ENCODE measurements around the gene UBR4. TPM values are rescaled to one million over a fixed set of nuclear protein-coding genes. Genes with fewer than 3 reads are reported as not detected.

Gene UBR4
- polyA plus RNA-seq, 3 donors, result 44.3 to 93.8 (median 49.4) TPM

GRCh38 chr1:19084206-19084738 lies 125.8 kb downstream of the UBR4 start:
- intact Hi-C loops (cut with micrococcal nuclease), result loop anchor here (5.0 kb wide), 2 partner anchors 177 to 182 kb away; partner anchors contain the start of gene ALDH4A1 (in 1 of the 2)
- H3K27me3 ChIP-seq (ENCODE audit: control insufficient read depth in 2 of 2, insufficient read depth in 2 of 2, low read length in 2 of 2), result no peaks in the 10 kb centered on the region
- H2AFZ ChIP-seq (ENCODE audit: insufficient read depth, low read depth, low read length, poor library complexity, severe bottlenecking), result no peak overlapping the region
- WGBS (ENCODE audit: insufficient coverage), result 97% methylated on average over 18 of the region's 20 CpGs
- Mint-ChIP-seq H3K4me1 (peaks cover 40% of the 10 kb centered on the region), H3K36me3 (peaks cover 83 to 84% of the 10 kb centered on the region in 2 donors), H3K27ac (peak overlapping the region in 2 of 7 donors; percentile 3 to 16), H3K4me3 (no peak overlapping the region), H3K9me3 (peaks cover 0 to 3% (median 0%) of the 10 kb centered on the region in 7 donors), H3K27me3 (ENCODE audit: low read depth in 3 of 3) (peaks cover 0 to 5% (median 0%) of the 10 kb centered on the region in 3 donors)
- H3K36me3 ChIP-seq (replicated peaks in 1 of 2; ENCODE audit: control insufficient read depth in 1 of 2, insufficient read depth in 2 of 2, low read length in 2 of 2), result peaks cover 73 to 77% of the 10 kb centered on the region in 2 donors
- peaks cover 33 to 37% of the 10 kb centered on the region in 2 donors for H3K4me1 ChIP-seq (ENCODE audit: control insufficient read depth in 1 of 2, insufficient read depth in 2 of 2, low read length in 2 of 2)
- no peak for DNase-seq
- H3K27ac ChIP-seq (ENCODE audit: low read depth in 1 of 2, low read length in 2 of 2), result peak overlapping the region in 1 of 2 donors; percentile 13
- no peaks in the 10 kb centered on the region for H4K20me1 ChIP-seq (ENCODE audit: insufficient read depth, low read length)
- no peak overlapping the region for H3K9ac ChIP-seq (ENCODE audit: insufficient read depth, low read length, poor library complexity, severe bottlenecking)
- H3K79me2 ChIP-seq (ENCODE audit: insufficient read depth, low read length), result peaks cover 18% of the 10 kb centered on the region
- no peaks in the 10 kb centered on the region for H3K9me3 ChIP-seq (replicated peaks in 1 of 2; ENCODE audit: control insufficient read depth in 1 of 2, insufficient read depth in 1 of 2, low read length in 2 of 2)
- TF ChIP-seq CTCF (IDR thresholded peaks at IDR 0.05), result no peak
- no peak overlapping the region for H3K4me3 ChIP-seq (replicated peaks in 1 of 3; ENCODE audit: low read depth in 2 of 3, low read length in 3 of 3)
- no peak overlapping the region for H3K4me2 ChIP-seq (replicated peaks; ENCODE audit: extremely low read depth, low read length, poor library complexity, severe bottlenecking)

- no peak for TF ChIP-seq CTCF (IDR thresholded peaks at IDR 0.05)
- Mint-ChIP-seq H3K9me3 (peaks cover 0 to 3% (median 0%) of the 10 kb centered on the region in 7 donors), H3K4me1 (peaks cover 43% of the 10 kb centered on the region), H3K4me3 (no peak overlapping the region), H3K36me3 (peaks cover 80 to 82% of the 10 kb centered on the region in 2 donors), H3K27ac (peak overlapping the region; percentile 14 to 96 (median 70)), H3K27me3 (ENCODE audit: low read depth in 3 of 3) (peaks cover 0 to 5% (median 0%) of the 10 kb centered on the region in 3 donors)
- Histone ChIP-seq H4K20me1 (ENCODE audit: insufficient read depth, low read length) (no peaks in the 10 kb centered on the region), H3K27me3 (ENCODE audit: control insufficient read depth in 2 of 2, insufficient read depth in 2 of 2, low read length in 2 of 2) (no peaks in the 10 kb centered on the region), H3K4me3 (replicated peaks in 1 of 3; ENCODE audit: low read depth in 2 of 3, low read length in 3 of 3) (no peak overlapping the region), H3K9me3 (replicated peaks in 1 of 2; ENCODE audit: control insufficient read depth in 1 of 2, insufficient read depth in 1 of 2, low read length in 2 of 2) (no peaks in the 10 kb centered on the region), H3K27ac (ENCODE audit: low read depth in 1 of 2, low read length in 2 of 2) (peak overlapping the region in 1 of 2 donors; percentile 88), H3K36me3 (replicated peaks in 1 of 2; ENCODE audit: control insufficient read depth in 1 of 2, insufficient read depth in 2 of 2, low read length in 2 of 2) (peaks cover 72 to 77% of the 10 kb centered on the region in 2 donors), H2AFZ (ENCODE audit: insufficient read depth, low read depth, low read length, poor library complexity, severe bottlenecking) (no peak overlapping the region), H3K4me1 (ENCODE audit: control insufficient read depth in 1 of 2, insufficient read depth in 2 of 2, low read length in 2 of 2) (peaks cover 36 to 42% of the 10 kb centered on the region in 2 donors), H3K9ac (ENCODE audit: insufficient read depth, low read length, poor library complexity, severe bottlenecking) (no peak overlapping the region), H3K4me2 (replicated peaks; ENCODE audit: extremely low read depth, low read length, poor library complexity, severe bottlenecking) (no peak overlapping the region), H3K79me2 (ENCODE audit: insufficient read depth, low read length) (peaks cover 30% of the 10 kb centered on the region)
- WGBS (ENCODE audit: insufficient coverage), result 76% methylated on average over 6 of the region's 7 CpGs
- DNase-seq, result no peak
- intact Hi-C loops (cut with micrococcal nuclease), result loop anchor here (5.0 kb wide), 2 partner anchors 176 to 181 kb away; partner anchors contain the start of gene ALDH4A1 (in 1 of the 2)
These were observed 127.0 kb downstream of the UBR4 start for GRCh38 chr1:19083081-19083480.

Measured in CD14-positive monocyte (primary cell).